Measurements from ENCODE around the gene VCX2. TPM values are rescaled to one million over a fixed set of nuclear protein-coding genes. Genes with fewer than 3 reads are reported as not detected.
"Not testable (repeated sequence)": the region's sequence is repeated elsewhere in the genome, so short reads cannot be mapped to it uniquely, and the experiment has no call there.

VCX2 gene
- not detected for total RNA-seq

GRCh38 chrX:8171169-8171568 lies at the start of gene VCX2:
TSS of gene VCX2 (minus strand) at chrX:8171267. CDS start at chrX:8170643, 624 bp downstream.
- CTCF ChIA-PET = not testable (repeated sequence)

GRCh38 chrX:8204943-8205342 lies 33.9 kb upstream of the VCX2 start:
- DNase-seq = no peak
- intact Hi-C loops (cut with micrococcal nuclease) = no loop called here
- no peaks in the 10 kb centered on the region for H3K36me3 Mint-ChIP-seq (ENCODE audit: low read depth)
- CTCF ChIA-PET = no interaction called here
- no peaks in the 10 kb centered on the region for H3K4me1 Mint-ChIP-seq (ENCODE audit: low read depth)
- no peaks in the 10 kb centered on the region for H3K27me3 Mint-ChIP-seq (ENCODE audit: low read depth)
- H3K27ac Mint-ChIP-seq = no peak overlapping the region
- H3K9me3 Mint-ChIP-seq = peaks cover 2% of the 10 kb centered on the region
- no peak overlapping the region for H3K4me3 Mint-ChIP-seq

More at GRCh38 chrX:8171169-8171568, at the start of gene VCX2:
- H3K9me3 Mint-ChIP-seq; H3K27ac Mint-ChIP-seq; intact Hi-C loops (cut with micrococcal nuclease); H3K4me1 Mint-ChIP-seq (ENCODE audit: low read depth); H3K4me3 Mint-ChIP-seq; H3K27me3 Mint-ChIP-seq (ENCODE audit: low read depth); DNase-seq; H3K36me3 Mint-ChIP-seq (ENCODE audit: low read depth): not testable (repeated sequence)

GRCh38 chrX:8204169-8204935 lies 33.3 kb upstream of the VCX2 start:
- H3K27ac Mint-ChIP-seq = no peak overlapping the region
- no peaks in the 10 kb centered on the region for H3K36me3 Mint-ChIP-seq (ENCODE audit: low read depth)
- H3K4me1 Mint-ChIP-seq (ENCODE audit: low read depth) = no peaks in the 10 kb centered on the region
- CTCF ChIA-PET = no interaction called here
- no peaks in the 10 kb centered on the region for H3K27me3 Mint-ChIP-seq (ENCODE audit: low read depth)
- peaks cover 2% of the 10 kb centered on the region for H3K9me3 Mint-ChIP-seq
- intact Hi-C loops (cut with micrococcal nuclease) = no loop called here
- no peak overlapping the region for H3K4me3 Mint-ChIP-seq
- no peak for DNase-seq

GRCh38 chrX:8201896-8202331 lies 30.8 kb upstream of the VCX2 start:
- Mint-ChIP-seq H3K27ac (no peak overlapping the region), H3K4me1 (ENCODE audit: low read depth) (no peaks in the 10 kb centered on the region), H3K27me3 (ENCODE audit: low read depth) (no peaks in the 10 kb centered on the region), H3K4me3 (no peak overlapping the region), H3K36me3 (ENCODE audit: low read depth) (no peaks in the 10 kb centered on the region), H3K9me3 (peaks cover 2% of the 10 kb centered on the region)
- CTCF ChIA-PET = no interaction called here
- intact Hi-C loops (cut with micrococcal nuclease) = no loop called here
- no peak for DNase-seq

- intact Hi-C loops (cut with micrococcal nuclease) = no loop called here
- Mint-ChIP-seq H3K27me3 (ENCODE audit: low read depth) (no peaks in the 10 kb centered on the region), H3K4me3 (no peak overlapping the region), H3K27ac (no peak overlapping the region), H3K4me1 (ENCODE audit: low read depth) (no peaks in the 10 kb centered on the region), H3K36me3 (ENCODE audit: low read depth) (no peaks in the 10 kb centered on the region), H3K9me3 (no peaks in the 10 kb centered on the region)
- CTCF ChIA-PET = no interaction called here
- no peak for DNase-seq
Observed at GRCh38 chrX:8196776-8197175, 25.7 kb upstream of the VCX2 start.

GRCh38 chrX:8194216-8194615 lies 23.1 kb upstream of the VCX2 start:
- no peaks in the 10 kb centered on the region for H3K9me3 Mint-ChIP-seq
- no peak for DNase-seq
- no peaks in the 10 kb centered on the region for H3K27me3 Mint-ChIP-seq (ENCODE audit: low read depth)
- H3K4me1 Mint-ChIP-seq (ENCODE audit: low read depth) = no peaks in the 10 kb centered on the region
- no peak overlapping the region for H3K4me3 Mint-ChIP-seq
- H3K36me3 Mint-ChIP-seq (ENCODE audit: low read depth) = no peaks in the 10 kb centered on the region
- no peak overlapping the region for H3K27ac Mint-ChIP-seq
- intact Hi-C loops (cut with micrococcal nuclease) = no loop called here
- CTCF ChIA-PET = no interaction called here

GRCh38 chrX:8192276-8192675 lies 21.2 kb upstream of the VCX2 start:
- CTCF ChIA-PET = no interaction called here
- Mint-ChIP-seq H3K4me3 (no peak overlapping the region), H3K27me3 (ENCODE audit: low read depth) (no peaks in the 10 kb centered on the region), H3K9me3 (no peaks in the 10 kb centered on the region), H3K27ac (no peak overlapping the region), H3K36me3 (ENCODE audit: low read depth) (no peaks in the 10 kb centered on the region), H3K4me1 (ENCODE audit: low read depth) (no peaks in the 10 kb centered on the region)
- no peak for DNase-seq
- intact Hi-C loops (cut with micrococcal nuclease) = no loop called here

- CTCF ChIA-PET = no interaction called here
- H3K9me3 Mint-ChIP-seq = no peaks in the 10 kb centered on the region
- DNase-seq = no peak
- H3K4me3 Mint-ChIP-seq = no peak overlapping the region
- no peaks in the 10 kb centered on the region for H3K36me3 Mint-ChIP-seq (ENCODE audit: low read depth)
- no peaks in the 10 kb centered on the region for H3K27me3 Mint-ChIP-seq (ENCODE audit: low read depth)
- H3K4me1 Mint-ChIP-seq (ENCODE audit: low read depth) = no peaks in the 10 kb centered on the region
- intact Hi-C loops (cut with micrococcal nuclease) = no loop called here
- H3K27ac Mint-ChIP-seq = no peak overlapping the region
Observed at GRCh38 chrX:8191022-8191421, 20.0 kb upstream of the VCX2 start.

GRCh38 chrX:8190341-8190830 lies 19.3 kb upstream of the VCX2 start:
- no peaks in the 10 kb centered on the region for H3K9me3 Mint-ChIP-seq
- H3K27me3 Mint-ChIP-seq (ENCODE audit: low read depth) = no peaks in the 10 kb centered on the region
- DNase-seq = no peak
- H3K4me1 Mint-ChIP-seq (ENCODE audit: low read depth) = no peaks in the 10 kb centered on the region
- intact Hi-C loops (cut with micrococcal nuclease) = no loop called here
- CTCF ChIA-PET = no interaction called here
- H3K4me3 Mint-ChIP-seq = no peak overlapping the region
- H3K36me3 Mint-ChIP-seq (ENCODE audit: low read depth) = no peaks in the 10 kb centered on the region
- no peak overlapping the region for H3K27ac Mint-ChIP-seq

- no peaks in the 10 kb centered on the region for H3K27me3 Mint-ChIP-seq (ENCODE audit: low read depth)
- intact Hi-C loops (cut with micrococcal nuclease) = no loop called here
- no peaks in the 10 kb centered on the region for H3K4me1 Mint-ChIP-seq (ENCODE audit: low read depth)
- no peak overlapping the region for H3K4me3 Mint-ChIP-seq
- DNase-seq = no peak
- no peak overlapping the region for H3K27ac Mint-ChIP-seq
- no peaks in the 10 kb centered on the region for H3K36me3 Mint-ChIP-seq (ENCODE audit: low read depth)
- H3K9me3 Mint-ChIP-seq = no peaks in the 10 kb centered on the region
- CTCF ChIA-PET = no interaction called here
Observed at GRCh38 chrX:8189096-8189830, 18.2 kb upstream of the VCX2 start.

GRCh38 chrX:8183346-8183745 lies 12.3 kb upstream of the VCX2 start:
- no peak overlapping the region for H3K27ac Mint-ChIP-seq
- CTCF ChIA-PET = no interaction called here

GRCh38 chrX:8179656-8180055 lies 8.6 kb upstream of the VCX2 start:
- Mint-ChIP-seq H3K4me3 (no peak overlapping the region), H3K4me1 (ENCODE audit: low read depth) (no peaks in the 10 kb centered on the region), H3K9me3 (peaks cover 1% of the 10 kb centered on the region), H3K27ac (no peak overlapping the region), H3K36me3 (ENCODE audit: low read depth) (no peaks in the 10 kb centered on the region), H3K27me3 (ENCODE audit: low read depth) (no peaks in the 10 kb centered on the region)
- CTCF ChIA-PET = no interaction called here
- intact Hi-C loops (cut with micrococcal nuclease) = no loop called here
- DNase-seq = no peak

More at GRCh38 chrX:8183346-8183745, 12.3 kb upstream of the VCX2 start:
- DNase-seq = no peak
- Mint-ChIP-seq H3K4me1 (ENCODE audit: low read depth) (no peaks in the 10 kb centered on the region), H3K4me3 (no peak overlapping the region), H3K36me3 (ENCODE audit: low read depth) (no peaks in the 10 kb centered on the region), H3K9me3 (no peaks in the 10 kb centered on the region), H3K27me3 (ENCODE audit: low read depth) (no peaks in the 10 kb centered on the region)
- intact Hi-C loops (cut with micrococcal nuclease) = no loop called here

- DNase-seq; CTCF ChIA-PET; H3K27ac Mint-ChIP-seq; H3K4me3 Mint-ChIP-seq; H3K4me1 Mint-ChIP-seq (ENCODE audit: low read depth); intact Hi-C loops (cut with micrococcal nuclease); H3K36me3 Mint-ChIP-seq (ENCODE audit: low read depth); H3K27me3 Mint-ChIP-seq (ENCODE audit: low read depth): not testable (repeated sequence)
- H3K9me3 Mint-ChIP-seq = peaks cover 13% of the 10 kb centered on the region
Observed at GRCh38 chrX:8154011-8154410, 17.1 kb downstream of the VCX2 start.

Measured in activated naive CD4-positive, alpha-beta T cell treated with anti-CD3 and anti-CD28 coated beads for 36 hours (primary cell).